GM12864 (cell line): Measurements from ENCODE around the gene WDR37.
"Not testable (repeated sequence)": the region's sequence is repeated elsewhere in the genome, so short reads cannot be mapped to it uniquely, and the experiment has no call there.

Source experiments
- DNase-seq: peaks from one replicate; pipeline ENCODE4 v3.0.0-alpha.2; 2011; ENCODE audit warnings: low read depth
- H3K4me3 ChIP-seq: 2 replicates; pipeline ENCODE4 v1.5.1; 2011; ENCODE audit warnings: mild to moderate bottlenecking, low read depth, low read length, control low read depth
- TF ChIP-seq, protein P1 (sequence below): IDR thresholded peaks from 2 replicates; pipeline ENCODE4 v1.5.1; 2011; ENCODE audit warnings: low read depth, mild to moderate bottlenecking, moderate library complexity, low read length, control low read depth, inconsistent platforms; ENCODE audit errors: missing control alignments

The WDR37 gene

GRCh38 chr10:1026578-1026977 lies 29.6 kb upstream of the WDR37 start:
- TF ChIP-seq, protein P1, sequence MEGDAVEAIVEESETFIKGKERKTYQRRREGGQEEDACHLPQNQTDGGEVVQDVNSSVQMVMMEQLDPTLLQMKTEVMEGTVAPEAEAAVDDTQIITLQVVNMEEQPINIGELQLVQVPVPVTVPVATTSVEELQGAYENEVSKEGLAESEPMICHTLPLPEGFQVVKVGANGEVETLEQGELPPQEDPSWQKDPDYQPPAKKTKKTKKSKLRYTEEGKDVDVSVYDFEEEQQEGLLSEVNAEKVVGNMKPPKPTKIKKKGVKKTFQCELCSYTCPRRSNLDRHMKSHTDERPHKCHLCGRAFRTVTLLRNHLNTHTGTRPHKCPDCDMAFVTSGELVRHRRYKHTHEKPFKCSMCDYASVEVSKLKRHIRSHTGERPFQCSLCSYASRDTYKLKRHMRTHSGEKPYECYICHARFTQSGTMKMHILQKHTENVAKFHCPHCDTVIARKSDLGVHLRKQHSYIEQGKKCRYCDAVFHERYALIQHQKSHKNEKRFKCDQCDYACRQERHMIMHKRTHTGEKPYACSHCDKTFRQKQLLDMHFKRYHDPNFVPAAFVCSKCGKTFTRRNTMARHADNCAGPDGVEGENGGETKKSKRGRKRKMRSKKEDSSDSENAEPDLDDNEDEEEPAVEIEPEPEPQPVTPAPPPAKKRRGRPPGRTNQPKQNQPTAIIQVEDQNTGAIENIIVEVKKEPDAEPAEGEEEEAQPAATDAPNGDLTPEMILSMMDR = no peak
- H3K4me3 ChIP-seq = no peak overlapping the region
- no peak for DNase-seq

- no peak overlapping the region for H3K4me3 ChIP-seq
- no peak for DNase-seq
- TF ChIP-seq, protein P1 = no peak
These were observed 26.3 kb upstream of the WDR37 start for GRCh38 chr10:1029838-1030237.

DNA sequence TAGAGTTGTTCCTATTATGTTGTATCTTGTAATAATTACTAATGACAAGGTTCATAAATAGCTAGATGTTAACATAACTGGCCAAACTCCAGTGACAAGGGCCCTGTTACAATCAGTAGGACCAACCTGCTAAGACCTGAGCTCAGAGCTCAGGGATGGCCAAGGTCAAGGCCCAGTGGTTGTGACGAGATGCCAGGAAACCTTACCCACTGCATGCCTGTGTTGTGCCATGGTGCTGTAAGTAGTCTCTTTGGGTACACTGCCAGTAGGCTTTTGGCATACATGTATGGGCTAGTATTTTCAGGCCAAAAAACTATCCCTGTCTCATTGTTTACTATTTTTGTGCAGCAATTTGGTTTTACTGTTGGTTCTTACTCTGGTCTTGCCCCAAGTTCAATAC lies 22.6 kb upstream of the WDR37 start:
- no peak for DNase-seq
- TF ChIP-seq, protein P1 = no peak
- H3K4me3 ChIP-seq = no peak overlapping the region

DNA sequence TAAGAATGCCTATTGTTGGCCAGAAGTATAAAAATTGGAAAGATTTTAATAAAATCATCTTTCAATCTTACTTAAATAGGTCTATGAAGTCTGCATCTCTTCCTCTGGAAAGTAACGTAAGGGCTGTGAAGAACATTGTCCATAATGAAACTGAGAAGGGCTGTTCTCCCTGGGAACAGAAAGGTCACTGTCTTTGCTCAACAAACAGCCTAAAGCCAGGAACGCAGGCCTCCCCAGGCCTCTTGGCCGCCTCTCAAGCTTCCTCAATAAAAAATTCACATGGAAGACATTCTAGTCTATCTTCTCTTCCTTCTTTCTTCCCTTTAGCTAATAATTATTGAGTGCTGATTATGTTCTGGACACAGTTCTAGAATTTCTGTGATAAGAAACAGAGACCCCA lies 21.4 kb upstream of the WDR37 start:
- no peak overlapping the region for H3K4me3 ChIP-seq
- DNase-seq = no peak

GRCh38 chr10:1035201-1035600 lies 21.0 kb upstream of the WDR37 start:
- H3K4me3 ChIP-seq = no peak overlapping the region
- TF ChIP-seq, protein P1 = no peak
- no peak for DNase-seq

More for the DNA sequence above, 21.4 kb upstream of the WDR37 start:
- TF ChIP-seq, protein P1 = no peak

GRCh38 chr10:1036341-1036791 lies 19.8 kb upstream of the WDR37 start:
- TF ChIP-seq, protein P1 = no peak
- DNase-seq = no peak
- no peak overlapping the region for H3K4me3 ChIP-seq

- TF ChIP-seq, protein P1 = no peak
- no peak overlapping the region for H3K4me3 ChIP-seq
- no peak for DNase-seq
These were observed 19.1 kb upstream of the WDR37 start for GRCh38 chr10:1037098-1037497.

DNA sequence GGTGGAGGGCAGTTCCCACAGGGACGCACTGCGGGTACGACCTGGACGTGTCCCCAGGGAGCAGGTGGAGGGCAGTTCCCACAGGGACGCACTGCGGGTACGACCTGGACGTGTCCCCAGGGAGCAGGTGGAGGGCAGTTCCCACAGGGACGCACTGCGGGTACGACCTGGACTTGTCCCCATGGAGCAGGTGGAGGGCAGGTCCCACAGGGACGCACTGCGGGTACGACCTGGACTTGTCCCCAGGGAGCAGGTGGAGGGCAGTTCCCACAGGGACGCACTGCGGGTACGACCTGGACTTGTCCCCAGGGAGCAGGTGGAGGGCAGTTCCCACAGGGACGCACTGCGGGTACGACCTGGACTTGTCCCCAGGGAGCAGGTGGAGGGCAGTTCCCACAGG lies 17.4 kb upstream of the WDR37 start:
- DNase-seq, H3K4me3 ChIP-seq: not testable (repeated sequence)
